ENCODE measurements around the gene TOGARAM2.

The TOGARAM2 gene

GRCh38 chr2:28997237-28997846, 16.2 kb downstream of the TOGARAM2 start:
- TF ChIP-seq TOX (CRISPR knock-in tag; IDR thresholded peaks at IDR 0.05; ENCODE audit: borderline replicate concordance) (no peak), ARNTL (CRISPR knock-in tag; IDR thresholded peaks at IDR 0.05; ENCODE audit: borderline replicate concordance, low read depth) (no peak), CREB5 (CRISPR knock-in tag; IDR thresholded peaks at IDR 0.05; ENCODE audit: low read depth) (no peak), TCF4 (CRISPR knock-in tag; IDR thresholded peaks at IDR 0.05; ENCODE audit: borderline replicate concordance) (no peak)
- ATAC-seq, result no peak

DNA sequence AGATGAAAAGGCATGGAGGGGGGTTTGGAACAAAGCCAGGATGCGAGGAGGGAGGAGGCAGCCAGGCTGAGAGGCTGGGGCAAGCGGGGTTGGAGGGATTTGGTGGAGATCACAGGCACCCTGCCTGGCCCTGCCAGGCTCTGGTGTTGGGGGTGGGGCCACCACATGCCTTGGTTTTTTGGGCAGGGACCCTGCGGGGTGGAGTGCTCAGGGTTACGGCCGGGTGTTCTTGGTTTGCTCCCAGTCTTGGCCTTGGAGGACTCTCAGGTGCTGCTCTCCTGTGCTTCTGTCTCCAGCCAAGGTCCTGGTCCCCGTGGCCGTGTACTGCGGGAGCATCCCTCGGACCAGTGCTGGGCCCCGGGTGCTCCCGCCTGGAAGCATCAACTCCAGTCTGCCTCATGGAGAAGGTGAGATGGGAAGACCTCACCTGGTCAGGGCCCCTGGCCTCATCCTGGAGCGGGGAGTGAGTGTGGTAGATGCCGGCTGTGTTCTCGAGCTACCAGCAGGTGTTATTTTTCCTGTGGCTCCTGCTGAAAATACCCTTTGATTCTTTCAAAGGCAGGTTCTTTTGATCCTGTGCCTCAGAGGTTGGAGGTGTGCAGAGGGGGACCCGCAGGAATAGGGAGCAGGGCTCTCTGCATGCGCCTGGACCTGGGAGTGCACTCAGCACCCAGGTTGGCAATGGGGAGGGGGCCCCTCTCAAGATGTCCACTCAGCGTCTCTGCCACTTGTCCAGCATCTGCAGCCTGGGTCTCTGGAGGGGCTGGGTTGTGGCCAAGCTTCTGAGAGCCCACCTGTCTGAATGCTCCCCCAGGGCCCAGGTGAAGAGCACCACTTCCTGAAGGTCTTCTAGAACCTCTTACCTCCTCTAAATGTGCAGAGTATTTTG, 17.0 kb downstream of the TOGARAM2 start:
- no peak for ATAC-seq
- TF ChIP-seq ZFP3 (CRISPR knock-in tag; IDR thresholded peaks at IDR 0.05) (no peak), BACH2 (CRISPR knock-in tag; IDR thresholded peaks at IDR 0.05; ENCODE audit: borderline replicate concordance) (no peak), CREB5 (CRISPR knock-in tag; IDR thresholded peaks at IDR 0.05; ENCODE audit: low read depth) (no peak), ZNF8 (CRISPR knock-in tag; IDR thresholded peaks at IDR 0.05) (no peak), ARNTL (CRISPR knock-in tag; IDR thresholded peaks at IDR 0.05; ENCODE audit: borderline replicate concordance, low read depth) (no peak), ZNF565 (CRISPR knock-in tag; conservative IDR thresholded peaks at IDR 0.05; ENCODE audit: low read depth) (no peak), ZFP30 (CRISPR knock-in tag; IDR thresholded peaks at IDR 0.05) (no peak), TCF4 (CRISPR knock-in tag; IDR thresholded peaks at IDR 0.05; ENCODE audit: borderline replicate concordance) (no peak), ZNF70 (CRISPR knock-in tag; IDR thresholded peaks at IDR 0.05) (no peak), POU6F1 (CRISPR knock-in tag; IDR thresholded peaks at IDR 0.05; ENCODE audit: borderline replicate concordance, low read depth) (no peak), PPARA (CRISPR knock-in tag; IDR thresholded peaks at IDR 0.05; ENCODE audit: borderline replicate concordance) (no peak), CSDC2 (CRISPR knock-in tag; IDR thresholded peaks at IDR 0.05) (no peak), ZC3H10 (CRISPR knock-in tag; IDR thresholded peaks at IDR 0.05) (no peak)
- TF ChIP-seq, protein P1, sequence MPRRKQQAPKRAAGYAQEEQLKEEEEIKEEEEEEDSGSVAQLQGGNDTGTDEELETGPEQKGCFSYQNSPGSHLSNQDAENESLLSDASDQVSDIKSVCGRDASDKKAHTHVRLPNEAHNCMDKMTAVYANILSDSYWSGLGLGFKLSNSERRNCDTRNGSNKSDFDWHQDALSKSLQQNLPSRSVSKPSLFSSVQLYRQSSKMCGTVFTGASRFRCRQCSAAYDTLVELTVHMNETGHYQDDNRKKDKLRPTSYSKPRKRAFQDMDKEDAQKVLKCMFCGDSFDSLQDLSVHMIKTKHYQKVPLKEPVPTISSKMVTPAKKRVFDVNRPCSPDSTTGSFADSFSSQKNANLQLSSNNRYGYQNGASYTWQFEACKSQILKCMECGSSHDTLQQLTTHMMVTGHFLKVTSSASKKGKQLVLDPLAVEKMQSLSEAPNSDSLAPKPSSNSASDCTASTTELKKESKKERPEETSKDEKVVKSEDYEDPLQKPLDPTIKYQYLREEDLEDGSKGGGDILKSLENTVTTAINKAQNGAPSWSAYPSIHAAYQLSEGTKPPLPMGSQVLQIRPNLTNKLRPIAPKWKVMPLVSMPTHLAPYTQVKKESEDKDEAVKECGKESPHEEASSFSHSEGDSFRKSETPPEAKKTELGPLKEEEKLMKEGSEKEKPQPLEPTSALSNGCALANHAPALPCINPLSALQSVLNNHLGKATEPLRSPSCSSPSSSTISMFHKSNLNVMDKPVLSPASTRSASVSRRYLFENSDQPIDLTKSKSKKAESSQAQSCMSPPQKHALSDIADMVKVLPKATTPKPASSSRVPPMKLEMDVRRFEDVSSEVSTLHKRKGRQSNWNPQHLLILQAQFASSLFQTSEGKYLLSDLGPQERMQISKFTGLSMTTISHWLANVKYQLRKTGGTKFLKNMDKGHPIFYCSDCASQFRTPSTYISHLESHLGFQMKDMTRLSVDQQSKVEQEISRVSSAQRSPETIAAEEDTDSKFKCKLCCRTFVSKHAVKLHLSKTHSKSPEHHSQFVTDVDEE (CRISPR knock-in tag; IDR thresholded peaks at IDR 0.05), result no peak
- TF ChIP-seq, protein P2, sequence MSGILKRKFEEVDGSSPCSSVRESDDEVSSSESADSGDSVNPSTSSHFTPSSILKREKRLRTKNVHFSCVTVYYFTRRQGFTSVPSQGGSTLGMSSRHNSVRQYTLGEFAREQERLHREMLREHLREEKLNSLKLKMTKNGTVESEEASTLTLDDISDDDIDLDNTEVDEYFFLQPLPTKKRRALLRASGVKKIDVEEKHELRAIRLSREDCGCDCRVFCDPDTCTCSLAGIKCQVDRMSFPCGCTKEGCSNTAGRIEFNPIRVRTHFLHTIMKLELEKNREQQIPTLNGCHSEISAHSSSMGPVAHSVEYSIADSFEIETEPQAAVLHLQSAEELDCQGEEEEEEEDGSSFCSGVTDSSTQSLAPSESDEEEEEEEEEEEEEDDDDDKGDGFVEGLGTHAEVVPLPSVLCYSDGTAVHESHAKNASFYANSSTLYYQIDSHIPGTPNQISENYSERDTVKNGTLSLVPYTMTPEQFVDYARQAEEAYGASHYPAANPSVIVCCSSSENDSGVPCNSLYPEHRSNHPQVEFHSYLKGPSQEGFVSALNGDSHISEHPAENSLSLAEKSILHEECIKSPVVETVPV (CRISPR knock-in tag; IDR thresholded peaks at IDR 0.05), result no peak

DNA sequence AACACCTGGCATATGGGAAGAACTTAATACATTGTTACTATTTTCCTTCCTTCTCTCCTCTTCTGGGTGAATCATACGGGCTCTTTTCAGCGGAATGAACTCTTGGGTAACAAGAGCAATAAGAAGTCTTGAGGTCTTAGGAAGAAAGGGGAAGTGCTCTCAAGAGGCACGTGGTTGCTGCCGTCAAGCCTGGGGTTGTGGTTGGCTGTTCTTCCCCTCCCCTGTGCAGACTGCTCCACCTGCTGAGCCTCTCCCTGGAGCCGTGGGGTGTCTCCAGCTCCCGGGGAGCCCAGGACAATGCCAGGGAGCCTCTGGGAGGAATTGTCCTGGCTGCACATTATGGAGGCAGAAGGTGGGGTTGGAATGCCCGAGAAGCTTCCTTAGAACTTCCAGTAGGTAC, 19.4 kb downstream of the TOGARAM2 start:
- no peak for ATAC-seq
- TF ChIP-seq ZFP3 (CRISPR knock-in tag; IDR thresholded peaks at IDR 0.05), result no peak
- TF ChIP-seq ZNF70 (CRISPR knock-in tag; IDR thresholded peaks at IDR 0.05), result no peak
- no peak for TF ChIP-seq ZC3H10 (CRISPR knock-in tag; IDR thresholded peaks at IDR 0.05)
- TF ChIP-seq TOX (CRISPR knock-in tag; IDR thresholded peaks at IDR 0.05; ENCODE audit: borderline replicate concordance), result no peak
- no peak for TF ChIP-seq SNAI2 (CRISPR knock-in tag; IDR thresholded peaks at IDR 0.05)
- no peak for TF ChIP-seq ZNF565 (CRISPR knock-in tag; conservative IDR thresholded peaks at IDR 0.05; ENCODE audit: low read depth)
- TF ChIP-seq, protein P2 (CRISPR knock-in tag; IDR thresholded peaks at IDR 0.05), result no peak
- TF ChIP-seq, protein P1 (CRISPR knock-in tag; IDR thresholded peaks at IDR 0.05), result no peak
- no peak for TF ChIP-seq GLIS3 (CRISPR knock-in tag; IDR thresholded peaks at IDR 0.05)
- no peak for TF ChIP-seq BACH2 (CRISPR knock-in tag; IDR thresholded peaks at IDR 0.05; ENCODE audit: borderline replicate concordance)
- TF ChIP-seq PATZ1 (CRISPR knock-in tag; IDR thresholded peaks at IDR 0.05; ENCODE audit: borderline replicate concordance), result no peak
- no peak for TF ChIP-seq CSDC2 (CRISPR knock-in tag; IDR thresholded peaks at IDR 0.05)
